GM10266 (cell line): ENCODE results near the gene RECQL5.
"Not testable (repeated sequence)": the region's sequence is repeated elsewhere in the genome, so short reads cannot be mapped to it uniquely, and the experiment has no call there.

ENCODE experiments used
- DNase-seq: peaks from one replicate; pipeline ENCODE4 v3.0.0; 2012; ENCODE audit errors: extremely low spot score
- TF ChIP-seq, protein P1 (sequence below): IDR thresholded peaks from 2 replicates; pipeline ENCODE4 v1.5.1; 2012; ENCODE audit warnings: mild to moderate bottlenecking, low read depth; ENCODE audit not compliant: control insufficient read depth, insufficient read depth; ENCODE audit errors: missing control alignments

RECQL5 gene

DNA sequence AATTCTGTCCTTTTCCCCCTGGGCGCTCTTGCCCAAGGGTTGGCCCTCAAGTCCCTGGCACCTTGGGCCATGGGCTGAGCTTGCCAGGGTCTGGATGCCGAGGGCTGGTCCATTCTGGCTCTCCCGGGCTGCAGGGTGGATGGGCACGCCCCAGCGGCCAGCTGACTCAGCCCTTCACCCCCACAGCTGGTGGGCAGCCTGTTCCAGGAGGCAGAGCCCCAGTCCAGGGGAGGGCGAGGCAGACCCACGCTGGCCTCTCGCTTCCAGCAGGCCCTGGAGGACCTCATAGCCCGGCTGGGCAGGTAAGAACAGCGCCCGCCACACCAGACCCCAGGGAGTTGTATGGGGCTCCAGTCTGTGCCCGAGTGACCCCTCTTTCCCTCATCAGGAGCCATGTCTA, 64.3 kb downstream of the RECQL5 start:
- no peak for DNase-seq
- TF ChIP-seq, protein P1, sequence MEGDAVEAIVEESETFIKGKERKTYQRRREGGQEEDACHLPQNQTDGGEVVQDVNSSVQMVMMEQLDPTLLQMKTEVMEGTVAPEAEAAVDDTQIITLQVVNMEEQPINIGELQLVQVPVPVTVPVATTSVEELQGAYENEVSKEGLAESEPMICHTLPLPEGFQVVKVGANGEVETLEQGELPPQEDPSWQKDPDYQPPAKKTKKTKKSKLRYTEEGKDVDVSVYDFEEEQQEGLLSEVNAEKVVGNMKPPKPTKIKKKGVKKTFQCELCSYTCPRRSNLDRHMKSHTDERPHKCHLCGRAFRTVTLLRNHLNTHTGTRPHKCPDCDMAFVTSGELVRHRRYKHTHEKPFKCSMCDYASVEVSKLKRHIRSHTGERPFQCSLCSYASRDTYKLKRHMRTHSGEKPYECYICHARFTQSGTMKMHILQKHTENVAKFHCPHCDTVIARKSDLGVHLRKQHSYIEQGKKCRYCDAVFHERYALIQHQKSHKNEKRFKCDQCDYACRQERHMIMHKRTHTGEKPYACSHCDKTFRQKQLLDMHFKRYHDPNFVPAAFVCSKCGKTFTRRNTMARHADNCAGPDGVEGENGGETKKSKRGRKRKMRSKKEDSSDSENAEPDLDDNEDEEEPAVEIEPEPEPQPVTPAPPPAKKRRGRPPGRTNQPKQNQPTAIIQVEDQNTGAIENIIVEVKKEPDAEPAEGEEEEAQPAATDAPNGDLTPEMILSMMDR, result no peak

DNA sequence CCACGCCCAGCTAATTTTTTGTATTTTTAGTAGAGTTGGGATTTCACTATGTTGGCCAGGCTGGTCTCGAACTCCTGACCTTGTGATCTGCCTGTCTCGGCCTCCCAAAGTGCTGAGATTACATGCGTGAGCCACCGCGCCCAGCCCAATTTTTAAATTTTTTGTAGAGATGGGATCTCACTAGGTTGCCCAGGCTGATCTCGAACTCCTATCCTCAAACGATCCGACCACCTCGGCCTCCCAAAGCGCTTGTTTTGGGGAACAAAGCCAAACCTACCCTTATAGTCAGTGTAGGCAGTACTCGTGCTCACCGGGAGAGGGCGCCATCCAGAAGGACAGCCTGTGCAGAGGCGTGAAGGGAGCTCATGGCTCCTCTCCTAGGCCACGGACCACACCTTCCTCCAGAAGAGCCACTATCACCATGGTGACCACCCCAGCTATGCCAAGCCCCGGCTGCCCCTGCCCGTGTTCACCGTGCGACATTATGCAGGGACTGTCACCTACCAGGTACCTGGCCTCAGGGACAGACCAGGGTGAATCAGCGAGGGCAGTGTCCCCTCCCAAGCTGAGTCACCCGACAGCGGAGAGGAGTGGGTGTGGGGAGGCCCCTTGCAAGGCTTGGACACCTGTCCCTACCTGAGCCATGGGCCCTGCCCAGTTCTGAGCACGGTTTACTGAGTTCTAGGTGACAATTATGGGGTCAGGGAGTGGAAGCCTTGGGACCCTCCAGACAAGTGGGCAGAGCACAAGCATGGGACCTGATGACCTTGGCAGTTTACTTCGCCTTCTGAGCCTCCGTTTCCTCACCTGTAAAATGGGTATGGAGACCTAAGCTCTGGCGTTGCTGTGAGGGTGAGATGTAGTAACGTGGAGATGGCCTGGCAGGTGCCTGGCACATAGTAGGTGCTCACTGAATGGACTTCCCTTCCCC, 65.6 kb downstream of the RECQL5 start:
- peak; percentile 81 for DNase-seq
- TF ChIP-seq, protein P1, result peak; percentile 79

DNA sequence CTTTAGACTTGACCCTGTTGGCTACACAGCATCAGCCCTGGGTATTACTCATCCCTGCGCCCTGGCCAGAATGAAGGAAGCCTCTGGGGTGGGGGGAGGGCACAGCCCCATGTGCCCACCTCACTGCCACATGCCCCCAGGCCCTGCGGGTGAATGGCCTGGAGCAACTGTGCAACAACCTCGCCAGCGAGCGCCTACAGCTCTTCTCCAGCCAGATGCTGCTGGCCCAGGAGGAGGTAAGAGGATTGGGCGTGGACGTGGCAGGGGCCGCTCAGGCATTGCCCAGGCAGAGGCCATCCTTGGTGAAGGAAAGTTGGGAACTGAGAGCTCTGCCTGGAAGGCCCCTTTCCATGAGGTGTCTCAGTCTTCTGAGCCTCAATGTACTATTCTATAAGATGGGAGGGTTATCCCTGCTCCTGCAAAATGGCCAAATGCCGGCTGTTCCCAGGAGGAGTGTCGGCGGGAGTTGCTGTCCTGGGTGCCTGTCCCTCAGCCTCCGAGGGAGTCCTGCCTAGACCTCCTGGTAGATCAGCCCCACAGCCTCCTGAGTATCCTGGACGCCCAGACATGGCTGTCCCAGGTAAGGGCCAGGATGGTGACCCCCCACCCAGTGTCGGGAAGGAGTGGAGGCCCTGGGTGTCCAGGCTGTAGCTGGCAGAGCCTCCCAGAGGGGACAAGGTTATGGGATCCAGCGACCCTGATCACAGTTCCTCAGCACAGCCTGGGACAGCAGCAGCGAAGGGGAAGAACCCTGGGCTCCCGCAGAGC, 70.5 kb downstream of the RECQL5 start:
- no peak for DNase-seq
- TF ChIP-seq, protein P1, result no peak

DNA sequence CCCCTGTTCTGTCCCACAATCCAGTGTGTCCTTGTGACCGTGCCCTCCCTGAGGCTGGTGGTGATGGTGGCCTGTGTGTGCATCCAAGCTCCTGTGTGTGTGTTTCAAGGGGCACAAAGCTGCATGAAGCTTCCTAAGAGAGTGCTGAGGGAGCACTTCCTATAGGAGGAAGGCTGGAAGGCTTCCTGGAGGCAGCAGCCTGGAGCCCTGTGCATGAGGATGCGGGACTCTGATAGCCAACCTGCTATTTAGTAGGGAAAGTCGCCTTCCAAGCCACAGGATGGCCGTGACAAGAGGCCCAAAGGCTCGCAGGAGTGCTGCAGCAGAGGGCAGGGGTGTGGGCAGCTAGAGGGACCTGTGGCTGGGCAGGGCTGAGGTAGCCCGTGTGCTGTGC, 71.0 kb downstream of the RECQL5 start:
- DNase-seq, result no peak
- TF ChIP-seq, protein P1, result no peak

DNA sequence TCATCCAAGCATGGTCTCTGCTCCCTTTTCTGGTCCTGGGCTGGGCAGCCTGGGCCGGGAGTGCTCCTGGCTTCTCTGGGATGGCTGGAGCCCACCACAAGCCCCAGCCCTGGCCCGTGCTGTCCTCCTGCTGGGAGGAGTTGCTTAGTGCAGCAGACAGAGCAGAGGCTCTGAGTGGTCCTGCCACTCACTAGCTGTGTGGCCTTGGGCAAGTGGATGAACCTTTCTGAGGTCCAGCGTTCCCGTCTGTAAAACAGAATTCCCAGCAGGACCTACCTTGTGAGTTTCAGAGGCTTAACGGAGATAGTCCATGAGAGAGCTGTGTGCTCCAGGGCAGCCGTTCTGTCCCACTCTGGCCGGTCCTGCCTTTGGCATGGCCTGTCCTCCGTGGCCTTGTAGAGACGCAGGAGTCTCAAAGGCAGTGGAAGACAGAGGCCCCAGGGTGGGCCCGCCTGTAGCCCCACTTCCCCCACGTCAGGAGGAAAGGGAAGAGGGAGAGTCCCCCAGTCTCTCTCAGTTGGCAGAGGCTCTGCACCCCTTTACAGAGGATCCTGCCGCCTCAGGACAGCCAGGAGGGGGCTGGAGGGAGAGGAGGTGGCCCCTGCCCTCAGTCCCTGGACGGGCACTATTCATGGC, 71.6 kb downstream of the RECQL5 start:
- no peak for DNase-seq
- TF ChIP-seq, protein P1, result no peak

DNA sequence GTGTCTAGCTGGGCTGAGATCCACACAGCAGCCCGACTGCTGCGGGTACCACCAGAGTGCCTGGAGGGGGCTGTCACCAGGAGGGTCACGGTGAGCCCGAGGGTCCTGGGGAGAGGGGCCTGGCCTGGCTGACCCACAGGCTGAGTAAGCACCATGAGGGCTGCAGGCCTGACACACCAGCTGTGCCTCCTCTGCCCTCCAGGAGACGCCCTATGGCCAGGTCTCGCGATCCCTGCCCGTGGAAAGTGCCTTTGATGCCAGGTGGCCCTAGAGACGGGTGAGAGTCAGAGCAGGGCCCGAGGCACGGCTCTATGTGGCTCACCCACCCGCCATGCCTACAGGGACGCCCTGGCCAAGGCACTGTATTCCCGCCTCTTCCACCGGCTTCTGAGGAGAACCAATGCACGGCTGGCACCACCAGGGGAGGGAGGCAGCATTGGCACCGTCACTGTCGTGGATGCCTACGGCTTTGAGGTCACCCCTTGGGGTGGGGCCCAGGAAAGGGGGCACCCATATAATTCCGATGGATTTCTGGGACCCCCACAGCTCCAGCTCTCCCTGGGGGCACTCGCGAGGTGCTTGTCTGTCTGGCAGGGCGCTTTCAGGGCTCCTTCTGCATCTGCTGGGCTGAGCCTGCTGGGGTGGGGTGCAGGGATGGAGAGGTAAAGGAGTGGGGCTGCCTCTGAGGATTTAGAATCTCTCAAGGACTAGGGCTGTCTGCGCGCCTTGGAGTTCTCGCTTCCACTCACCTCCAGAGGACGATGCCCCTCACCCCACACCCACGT, 72.3 kb downstream of the RECQL5 start:
- TF ChIP-seq, protein P1, result no peak
- DNase-seq, result no peak

DNA sequence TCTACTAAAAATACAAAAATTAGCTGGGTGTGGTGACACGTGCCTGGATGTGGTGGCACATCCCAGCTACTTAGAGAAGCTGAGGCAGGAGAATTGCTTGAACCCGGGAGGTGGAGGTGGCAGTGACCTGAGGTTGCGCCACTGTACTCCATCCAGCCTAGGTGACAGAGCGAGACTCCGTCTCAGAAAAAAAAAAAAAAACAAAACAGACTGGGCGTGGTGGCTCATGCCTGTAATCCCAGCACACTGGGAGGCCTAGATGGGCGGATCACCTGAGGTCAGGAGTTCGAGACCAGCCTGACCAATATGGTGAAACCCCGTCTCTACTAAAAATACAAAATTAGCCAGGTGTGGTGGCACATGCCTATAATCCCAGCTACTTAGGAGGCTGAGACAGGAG, 73.5 kb downstream of the RECQL5 start:
- DNase-seq, result not testable (repeated sequence)
